CD4-positive, alpha-beta memory T cell (primary cell): ENCODE measurements around the gene LTA4H. TPM values are rescaled to one million over a fixed set of nuclear protein-coding genes. Genes with fewer than 3 reads are reported as not detected.
A peak's percentile ranks its signal among the peaks of the same experiment; 100 is the strongest.

ENCODE experiments used
- CTCF ChIA-PET: fragments of 350-600 bp; sonication (Branson Sonifier 250); formaldehyde crosslinking; loops from one replicate; lab custom pipeline; 2021; ENCODE audit warnings: inconsistent platforms; ENCODE audit not compliant: partially characterized antibody; lab: Charles Lee
- POLR2A ChIA-PET: fragments of 350-600 bp; sonication (Branson Sonifier 250); formaldehyde crosslinking; loops from one replicate; lab custom pipeline; 2021; ENCODE audit not compliant: partially characterized antibody; lab: Charles Lee
- DNase-seq, 5 donors: peaks; one replicate each; pipeline versions ENCODE4 v3.0.0 to v3.0.0-alpha.2; 2020 to 2022; ENCODE audit warnings: mixed read lengths in 1 of 5
- H3K27ac ChIP-seq: one replicate; pipeline ENCODE4 v1.7.0; 2013; ENCODE audit warnings: low read depth, low read length
- H3K27me3 ChIP-seq: 2 replicates; pipeline ENCODE4 v1.7.0; 2013; ENCODE audit warnings: mild to moderate bottlenecking, low read length, moderate library complexity; ENCODE audit not compliant: insufficient read depth
- H3K36me3 ChIP-seq: 2 replicates; pipeline ENCODE4 v1.7.0; 2013; ENCODE audit warnings: mild to moderate bottlenecking, low read length, moderate library complexity; ENCODE audit not compliant: insufficient read depth
- H3K4me1 ChIP-seq: 2 replicates; pipeline ENCODE4 v1.7.0; 2013; ENCODE audit warnings: mild to moderate bottlenecking, low read length, moderate library complexity; ENCODE audit not compliant: insufficient read depth
- H3K4me3 ChIP-seq, 2 donors: one replicate each; pipeline ENCODE4 v1.7.0; 2013; ENCODE audit warnings: low read length in 2 of 2, mild to moderate bottlenecking in 1 of 2
- H3K9me3 ChIP-seq, 2 donors: one replicate each; pipeline ENCODE4 v1.7.0; 2013; ENCODE audit warnings: low read length in 2 of 2, control low read depth in 1 of 2; ENCODE audit not compliant: control insufficient read depth in 1 of 2
- H3K27ac Mint-ChIP-seq, 7 donors: one replicate each; pipeline ENCODE4 v1.8.0; 2020 to 2021; ENCODE audit warnings: mixed read lengths in 7 of 7, mild to moderate bottlenecking in 6 of 7, inconsistent platforms in 3 of 7, moderate library complexity in 3 of 7
- H3K27me3 Mint-ChIP-seq, 2 donors: one replicate each; pipeline ENCODE4 v1.8.0; 2020 to 2021; ENCODE audit warnings: mixed read lengths in 2 of 2
- H3K36me3 Mint-ChIP-seq, 2 donors: one replicate each; pipeline ENCODE4 v1.8.0; 2020 to 2021; ENCODE audit warnings: mixed read lengths in 2 of 2, inconsistent platforms in 1 of 2, mild to moderate bottlenecking in 1 of 2
- H3K4me1 Mint-ChIP-seq, 4 donors: one replicate each; pipeline ENCODE4 v1.8.0; 2020 to 2021; ENCODE audit warnings: mixed read lengths in 4 of 4, mild to moderate bottlenecking in 1 of 4
- H3K4me3 Mint-ChIP-seq, 8 donors: one replicate each; pipeline ENCODE4 v1.8.0; 2020 to 2021; ENCODE audit warnings: mixed read lengths in 8 of 8, mild to moderate bottlenecking in 7 of 8, moderate library complexity in 6 of 8, inconsistent platforms in 3 of 8
- H3K9me3 Mint-ChIP-seq, 8 donors: one replicate each; pipeline ENCODE4 v1.8.0; 2020 to 2021; ENCODE audit warnings: mixed read lengths in 8 of 8, mild to moderate bottlenecking in 5 of 8, inconsistent platforms in 3 of 8, moderate library complexity in 1 of 8
- intact Hi-C: fragments of 100-400 bp; cut with micrococcal nuclease; formaldehyde crosslinking; loops from one replicate; pipeline ENCODE4 v1.15.1; 2023
- polyA plus RNA-seq, 2 donors: library from polyadenylated mRNA; unstranded; fragments of 300-500 nt; fragmentation: Illumina TruSeq; gene quantifications; one replicate each; pipeline ENCODE4 v1.2.3, GENCODE V29; 2021
- total RNA-seq, 2 experiments: library from RNA; stranded (reverse); gene quantifications; one replicate each; pipeline ENCODE4 v1.2.3, GENCODE V29; 2021

Gene LTA4H
- total and polyA plus RNA-seq, 4 experiments from 2014 or later, result 57.7 to 77.6 (median 58.7) TPM

DNA sequence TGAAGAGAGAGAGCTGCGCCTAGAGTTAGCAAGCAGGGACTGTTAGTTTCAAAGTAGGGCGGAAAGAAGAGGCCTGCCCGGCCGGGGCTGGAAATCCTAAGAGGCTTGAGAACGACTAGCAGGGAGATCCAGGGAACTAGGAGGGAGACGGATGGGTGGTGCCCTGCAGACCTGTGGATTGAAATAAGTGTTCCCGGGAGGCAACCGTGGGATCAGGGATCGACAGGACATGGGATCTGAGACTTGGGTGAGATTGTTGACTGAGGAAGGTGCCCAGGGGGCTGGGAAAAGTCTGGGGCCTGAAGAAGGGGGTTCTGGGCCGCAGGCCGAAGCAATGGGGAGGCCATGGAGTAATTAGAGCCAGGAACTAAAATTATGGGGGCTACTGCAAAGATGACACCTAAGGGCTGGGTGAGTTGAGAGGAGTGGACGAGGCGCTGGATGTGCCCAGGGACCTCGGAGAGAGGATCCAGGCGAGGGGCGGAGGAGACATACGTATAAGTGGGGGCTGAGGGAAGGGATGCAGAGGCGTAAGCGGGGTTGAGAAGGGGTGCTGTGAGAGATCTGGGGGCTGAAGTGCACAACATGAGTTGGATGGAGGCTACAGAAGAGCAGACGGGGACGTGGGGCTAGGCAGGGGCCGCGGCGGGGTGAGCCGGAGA, 635 bp downstream of the LTA4H start:
- DNase-seq, result peak in 1 of 5 donors; percentile 5
- H3K4me1 ChIP-seq, result peaks cover 23% of the 10 kb centered on the region
- no peaks in the 10 kb centered on the region for H3K9me3 Mint-ChIP-seq

DNA sequence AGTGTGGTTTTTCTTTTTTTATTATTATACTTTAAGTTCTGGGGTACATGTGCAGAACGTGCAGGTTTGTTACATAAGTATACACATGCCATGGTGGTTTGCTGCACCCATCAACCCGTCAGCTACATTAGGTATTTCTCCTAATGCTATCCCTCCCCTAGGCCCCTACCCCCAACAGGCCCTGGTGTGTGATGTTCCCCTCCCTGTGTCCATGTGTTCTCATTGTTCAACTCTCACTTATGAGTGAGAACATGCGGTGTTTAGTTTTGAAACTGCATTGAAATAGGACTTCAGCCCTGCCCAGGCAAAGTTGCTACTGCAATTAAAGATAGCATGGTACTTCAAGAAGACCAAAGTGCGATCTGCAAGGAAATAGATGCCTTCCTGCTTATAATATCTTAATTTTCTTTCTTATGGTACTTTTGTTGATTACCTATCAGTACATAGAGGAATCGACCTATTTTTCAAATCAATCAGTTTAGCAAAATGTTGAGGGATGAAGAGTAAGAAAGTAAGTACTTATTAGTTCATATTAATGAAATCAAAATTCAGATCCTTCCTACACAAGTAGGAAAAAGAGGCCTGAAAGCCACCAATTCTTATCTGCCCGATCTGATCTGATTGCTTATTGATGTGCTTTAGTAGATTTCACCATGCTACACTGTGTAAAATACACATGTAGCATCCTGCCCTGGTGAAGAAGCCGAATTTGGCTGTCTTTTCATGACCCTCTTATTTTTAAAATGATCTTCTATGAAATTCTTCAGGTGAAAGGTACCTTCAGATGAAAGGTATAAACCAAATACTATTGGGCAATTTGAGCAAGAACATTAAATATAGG, 1.6 kb downstream of the LTA4H start:
- no peaks in the 10 kb centered on the region for H3K27me3 Mint-ChIP-seq
- no peaks in the 10 kb centered on the region for H3K9me3 Mint-ChIP-seq
- no peaks in the 10 kb centered on the region for H3K9me3 ChIP-seq
- CTCF ChIA-PET, result no interaction called here
- peaks cover 23% of the 10 kb centered on the region for H3K4me1 ChIP-seq
- no peak overlapping the region for H3K27ac ChIP-seq
- no peaks in the 10 kb centered on the region for H3K36me3 Mint-ChIP-seq
- POLR2A ChIA-PET, result no interaction called here
- H3K4me3 ChIP-seq, result peak overlapping the region in 1 of 2 donors; percentile 95
- H3K36me3 ChIP-seq, result no peaks in the 10 kb centered on the region
- peak overlapping the region in 3 of 8 donors; percentile 4 to 64 (median 24) for H3K4me3 Mint-ChIP-seq
- no peaks in the 10 kb centered on the region for H3K27me3 ChIP-seq
- H3K27ac Mint-ChIP-seq, result peak overlapping the region in 1 of 7 donors; percentile 20
- peaks cover 4 to 22% (median 11%) of the 10 kb centered on the region in 4 donors for H3K4me1 Mint-ChIP-seq
- intact Hi-C loops, result loop anchor here (2.0 kb wide), 3 partner anchors 411 to 817 kb away; partner anchors contain the start of genes CFAP54, FGD6 and VEZT
- no peak for DNase-seq

More for the DNA sequence above, 635 bp downstream of the LTA4H start:
- no peak overlapping the region for H3K27ac Mint-ChIP-seq
- no peak overlapping the region for H3K4me3 Mint-ChIP-seq
- intact Hi-C loops, result loop anchor here (1.0 to 5.0 kb wide), 11 partner anchors 13 to 1032 kb away; partner anchors contain the start of genes AMDHD1, CFAP54, FGD6 and NDUFA12
- no peaks in the 10 kb centered on the region for H3K36me3 Mint-ChIP-seq
- Histone ChIP-seq H3K9me3 (no peaks in the 10 kb centered on the region), H3K4me3 (peak overlapping the region; percentile 95 to 98), H3K36me3 (no peaks in the 10 kb centered on the region), H3K27me3 (no peaks in the 10 kb centered on the region), H3K27ac (peak overlapping the region; percentile 76)
- peaks cover 4 to 19% (median 10%) of the 10 kb centered on the region in 4 donors for H3K4me1 Mint-ChIP-seq
- CTCF ChIA-PET, result interaction anchor here (1.2 kb wide), 1 partner anchor 36 kb away, joined by 4 read pairs; no protein-coding TSS in a partner anchor
- POLR2A ChIA-PET, result interaction anchor here (0.8 to 2.3 kb wide), 7 partner anchors 92 to 561 kb away, joined by 3 to 21 read pairs (median 9); partner anchors contain the start of genes AMDHD1, CCDC38 and CDK17
- H3K27me3 Mint-ChIP-seq, result no peaks in the 10 kb centered on the region

DNA sequence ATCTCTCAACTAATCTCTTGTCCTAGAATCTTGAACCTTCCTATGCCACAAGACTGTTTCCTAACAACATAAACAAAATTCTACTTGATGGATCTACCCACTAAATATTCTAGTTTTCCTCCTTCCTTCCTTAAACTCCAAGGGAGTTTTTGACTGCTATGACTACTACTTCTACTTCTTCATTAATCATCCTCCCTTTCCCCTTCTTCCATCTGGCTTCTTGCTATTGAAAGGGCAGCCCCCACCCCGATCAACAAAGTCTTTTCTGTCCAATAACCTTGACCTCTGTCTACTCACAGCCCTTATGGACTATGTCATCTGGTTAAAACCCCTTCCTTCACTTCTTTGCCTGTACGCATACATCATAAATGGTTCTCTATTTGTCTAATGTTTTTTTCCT, 5.6 kb downstream of the LTA4H start:
- POLR2A ChIA-PET, result no interaction called here
- CTCF ChIA-PET, result no interaction called here
- Mint-ChIP-seq H3K4me3 (peak overlapping the region in 1 of 8 donors; percentile 8), H3K27me3 (no peaks in the 10 kb centered on the region), H3K36me3 (peaks cover 22 to 24% of the 10 kb centered on the region in 2 donors), H3K4me1 (peaks cover 4 to 22% (median 12%) of the 10 kb centered on the region in 4 donors), H3K9me3 (no peaks in the 10 kb centered on the region), H3K27ac (peak overlapping the region in 3 of 7 donors; percentile 9 to 43 (median 23))
- Histone ChIP-seq H3K4me3 (no peak overlapping the region), H3K27ac (no peak overlapping the region), H3K4me1 (peaks cover 17% of the 10 kb centered on the region), H3K36me3 (peaks cover 9% of the 10 kb centered on the region), H3K9me3 (no peaks in the 10 kb centered on the region), H3K27me3 (no peaks in the 10 kb centered on the region)
- no peak for DNase-seq
- intact Hi-C loops, result no loop called here

DNA sequence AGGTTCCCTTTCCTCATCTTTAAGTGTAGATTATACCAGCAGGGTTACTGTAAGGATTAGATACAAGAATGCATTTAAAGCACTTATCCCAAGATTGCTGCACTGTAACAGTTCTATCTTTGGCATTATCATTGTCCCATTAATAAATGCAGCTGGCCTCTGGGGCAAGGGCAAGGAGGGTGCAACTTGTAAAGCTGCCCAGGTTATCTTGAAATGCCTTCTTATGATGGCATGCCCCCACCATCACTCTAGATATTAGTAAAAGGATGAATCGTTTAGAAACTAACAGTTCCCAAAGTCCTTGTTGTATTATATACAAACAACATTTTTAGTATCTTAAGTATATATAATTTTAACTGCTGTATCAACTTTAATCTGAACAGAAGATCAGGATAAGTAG, 6.8 kb downstream of the LTA4H start:
- H3K27me3 ChIP-seq, result no peaks in the 10 kb centered on the region
- peaks cover 9% of the 10 kb centered on the region for H3K36me3 ChIP-seq
- H3K27me3 Mint-ChIP-seq, result no peaks in the 10 kb centered on the region
- peaks cover 4 to 22% (median 12%) of the 10 kb centered on the region in 4 donors for H3K4me1 Mint-ChIP-seq
- no peak overlapping the region for H3K27ac Mint-ChIP-seq
- H3K9me3 Mint-ChIP-seq, result no peaks in the 10 kb centered on the region
- POLR2A ChIA-PET, result no interaction called here
- H3K4me3 ChIP-seq, result no peak overlapping the region
- intact Hi-C loops, result no loop called here
- no peaks in the 10 kb centered on the region for H3K9me3 ChIP-seq
- CTCF ChIA-PET, result no interaction called here
- H3K4me3 Mint-ChIP-seq, result no peak overlapping the region
- no peak for DNase-seq
- peaks cover 22 to 29% of the 10 kb centered on the region in 2 donors for H3K36me3 Mint-ChIP-seq
- H3K27ac ChIP-seq, result no peak overlapping the region
- peaks cover 4% of the 10 kb centered on the region for H3K4me1 ChIP-seq

DNA sequence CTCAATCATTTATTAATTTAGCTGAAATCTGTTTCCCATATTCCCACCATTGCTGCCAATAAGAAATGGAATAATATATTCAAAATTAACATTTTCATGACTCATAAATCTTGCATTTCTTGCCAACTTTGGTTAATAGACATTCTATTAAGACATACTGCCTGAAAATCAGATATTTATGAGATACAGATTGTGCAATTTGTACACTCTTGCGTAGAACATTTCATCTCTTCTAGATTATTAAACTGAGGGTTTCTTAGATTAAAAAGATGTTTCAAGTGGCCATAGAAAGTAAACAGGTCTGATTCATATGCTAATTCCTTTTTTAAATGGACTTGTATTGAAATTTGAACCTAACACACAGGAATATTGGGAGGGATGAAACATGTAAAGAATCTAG, 9.1 kb downstream of the LTA4H start:
- intact Hi-C loops, result no loop called here
- peaks cover 37 to 48% of the 10 kb centered on the region in 2 donors for H3K36me3 Mint-ChIP-seq

DNA sequence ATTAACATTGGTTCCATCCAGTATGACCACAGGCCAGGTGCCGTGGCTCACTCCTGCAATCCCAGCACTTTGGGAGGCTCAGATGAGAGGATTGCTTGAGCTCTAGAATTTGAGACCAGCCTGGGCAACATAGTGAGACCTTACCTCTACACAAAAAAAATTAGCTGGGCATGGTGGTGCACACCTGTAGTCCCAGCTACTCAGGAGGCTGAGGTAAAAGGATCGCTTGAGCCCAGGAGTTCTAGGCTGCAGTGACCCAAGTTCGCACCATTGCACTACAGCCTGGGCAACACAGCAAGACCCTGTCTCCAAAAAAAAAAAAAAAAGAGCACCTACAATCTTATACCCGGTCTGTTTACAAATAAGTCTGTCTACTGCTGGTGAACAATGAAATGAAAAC, 9.9 kb downstream of the LTA4H start:
- Histone ChIP-seq H3K4me1 (no peaks in the 10 kb centered on the region), H3K4me3 (no peak overlapping the region), H3K36me3 (peaks cover 16% of the 10 kb centered on the region), H3K9me3 (no peaks in the 10 kb centered on the region), H3K27me3 (no peaks in the 10 kb centered on the region), H3K27ac (no peak overlapping the region)
- H3K4me1 Mint-ChIP-seq, result peaks cover 0 to 12% (median 5%) of the 10 kb centered on the region in 4 donors
- H3K36me3 Mint-ChIP-seq, result peaks cover 38 to 53% of the 10 kb centered on the region in 2 donors
- intact Hi-C loops, result no loop called here
- no peak overlapping the region for H3K4me3 Mint-ChIP-seq
- no peak overlapping the region for H3K27ac Mint-ChIP-seq
- POLR2A ChIA-PET, result no interaction called here
- CTCF ChIA-PET, result interaction anchor here (1.3 kb wide), 1 partner anchor 27 kb away, joined by 3 read pairs; no protein-coding TSS in a partner anchor
- H3K9me3 Mint-ChIP-seq, result no peaks in the 10 kb centered on the region
- no peak for DNase-seq
- no peaks in the 10 kb centered on the region for H3K27me3 Mint-ChIP-seq

More for the DNA sequence above, 9.1 kb downstream of the LTA4H start:
- Mint-ChIP-seq H3K4me3 (no peak overlapping the region), H3K9me3 (no peaks in the 10 kb centered on the region), H3K27ac (no peak overlapping the region), H3K4me1 (peaks cover 0 to 13% (median 6%) of the 10 kb centered on the region in 4 donors), H3K27me3 (no peaks in the 10 kb centered on the region)
- no peak for DNase-seq
- ChIA-PET CTCF (interaction anchor here (1.3 kb wide), 1 partner anchor 28 kb away, joined by 3 read pairs; no protein-coding TSS in a partner anchor), POLR2A (no interaction called here)
- no peak overlapping the region for H3K27ac ChIP-seq
- H3K4me1 ChIP-seq, result no peaks in the 10 kb centered on the region
- H3K9me3 ChIP-seq, result no peaks in the 10 kb centered on the region
- no peaks in the 10 kb centered on the region for H3K27me3 ChIP-seq
- peaks cover 9% of the 10 kb centered on the region for H3K36me3 ChIP-seq
- H3K4me3 ChIP-seq, result no peak overlapping the region
